Measurements from ENCODE around the gene HOXB5.

HOXB5 gene

GRCh38 chr17:48583708-48584222 is 9.8 kb downstream of the HOXB5 start:
- Histone ChIP-seq H3K27me3 (ENCODE audit: insufficient read depth, low read length) (peaks cover 95% of the 10 kb centered on the region), H2AFZ (ENCODE audit: low read length, unreplicated experiment) (no peak overlapping the region), H3K4me3 (ENCODE audit: low read depth, low read length) (no peak overlapping the region), H3K27ac (ENCODE audit: low read depth, low read length) (no peak overlapping the region), H3K36me3 (ENCODE audit: insufficient read depth, low read length) (no peaks in the 10 kb centered on the region), H3K79me2 (ENCODE audit: control insufficient read depth, insufficient read depth, low read length, unreplicated experiment) (no peaks in the 10 kb centered on the region), H3K4me1 (ENCODE audit: control insufficient read depth, insufficient read depth, low read length, unreplicated experiment) (no peaks in the 10 kb centered on the region)

DNA sequence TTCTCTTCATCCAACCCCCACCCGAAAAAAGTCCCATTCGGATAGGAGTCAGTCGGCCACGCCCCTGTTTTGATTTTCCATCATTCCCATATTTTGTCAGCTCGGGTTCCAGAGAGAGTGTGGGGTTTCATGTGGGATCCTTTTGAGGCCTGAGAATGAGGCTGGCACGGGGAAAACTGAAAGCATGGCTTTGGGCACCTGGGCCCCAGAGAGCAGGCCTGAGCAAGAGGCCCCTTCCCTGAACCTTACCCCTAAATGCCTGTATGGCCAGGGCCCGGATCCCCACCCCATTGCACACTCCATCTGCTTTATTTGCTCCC is 10.9 kb downstream of the HOXB5 start:
- Histone ChIP-seq H3K36me3 (ENCODE audit: insufficient read depth, low read length) (no peaks in the 10 kb centered on the region), H3K79me2 (ENCODE audit: control insufficient read depth, insufficient read depth, low read length, unreplicated experiment) (no peaks in the 10 kb centered on the region), H2AFZ (ENCODE audit: low read length, unreplicated experiment) (no peak overlapping the region), H3K27ac (ENCODE audit: low read depth, low read length) (no peak overlapping the region), H3K4me1 (ENCODE audit: control insufficient read depth, insufficient read depth, low read length, unreplicated experiment) (no peaks in the 10 kb centered on the region), H3K27me3 (ENCODE audit: insufficient read depth, low read length) (peaks cover 94% of the 10 kb centered on the region), H3K4me3 (ENCODE audit: low read depth, low read length) (no peak overlapping the region)

GRCh38 chr17:48579760-48580554 is 13.6 kb downstream of the HOXB5 start:
- Histone ChIP-seq H3K79me2 (ENCODE audit: control insufficient read depth, insufficient read depth, low read length, unreplicated experiment) (no peaks in the 10 kb centered on the region), H3K27me3 (ENCODE audit: insufficient read depth, low read length) (peaks cover 98% of the 10 kb centered on the region), H3K36me3 (ENCODE audit: insufficient read depth, low read length) (no peaks in the 10 kb centered on the region), H3K4me3 (ENCODE audit: low read depth, low read length) (no peak overlapping the region), H3K27ac (ENCODE audit: low read depth, low read length) (no peak overlapping the region), H3K4me1 (ENCODE audit: control insufficient read depth, insufficient read depth, low read length, unreplicated experiment) (no peaks in the 10 kb centered on the region), H2AFZ (ENCODE audit: low read length, unreplicated experiment) (no peak overlapping the region)

DNA sequence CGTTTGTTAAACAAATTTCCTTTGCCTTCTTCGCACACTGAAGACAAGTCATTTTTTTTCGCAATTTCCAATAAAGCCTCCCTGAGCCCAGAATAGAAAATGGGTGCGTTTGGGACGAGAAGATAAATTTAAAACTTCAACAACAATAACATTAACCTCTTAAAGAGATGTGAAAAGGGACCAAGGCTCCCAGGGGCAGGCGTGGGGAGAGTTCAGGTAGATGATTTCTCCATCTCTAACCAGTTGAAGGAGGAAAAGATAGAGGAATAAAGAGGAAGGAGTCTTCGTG is 14.2 kb downstream of the HOXB5 start:
- H2AFZ ChIP-seq (ENCODE audit: low read length, unreplicated experiment) = no peak overlapping the region
- H3K36me3 ChIP-seq (ENCODE audit: insufficient read depth, low read length) = no peaks in the 10 kb centered on the region
- no peaks in the 10 kb centered on the region for H3K4me1 ChIP-seq (ENCODE audit: control insufficient read depth, insufficient read depth, low read length, unreplicated experiment)
- no peak overlapping the region for H3K27ac ChIP-seq (ENCODE audit: low read depth, low read length)
- no peak overlapping the region for H3K4me3 ChIP-seq (ENCODE audit: low read depth, low read length)
- H3K79me2 ChIP-seq (ENCODE audit: control insufficient read depth, insufficient read depth, low read length, unreplicated experiment) = no peaks in the 10 kb centered on the region
- peaks cover 98% of the 10 kb centered on the region for H3K27me3 ChIP-seq (ENCODE audit: insufficient read depth, low read length)

DNA sequence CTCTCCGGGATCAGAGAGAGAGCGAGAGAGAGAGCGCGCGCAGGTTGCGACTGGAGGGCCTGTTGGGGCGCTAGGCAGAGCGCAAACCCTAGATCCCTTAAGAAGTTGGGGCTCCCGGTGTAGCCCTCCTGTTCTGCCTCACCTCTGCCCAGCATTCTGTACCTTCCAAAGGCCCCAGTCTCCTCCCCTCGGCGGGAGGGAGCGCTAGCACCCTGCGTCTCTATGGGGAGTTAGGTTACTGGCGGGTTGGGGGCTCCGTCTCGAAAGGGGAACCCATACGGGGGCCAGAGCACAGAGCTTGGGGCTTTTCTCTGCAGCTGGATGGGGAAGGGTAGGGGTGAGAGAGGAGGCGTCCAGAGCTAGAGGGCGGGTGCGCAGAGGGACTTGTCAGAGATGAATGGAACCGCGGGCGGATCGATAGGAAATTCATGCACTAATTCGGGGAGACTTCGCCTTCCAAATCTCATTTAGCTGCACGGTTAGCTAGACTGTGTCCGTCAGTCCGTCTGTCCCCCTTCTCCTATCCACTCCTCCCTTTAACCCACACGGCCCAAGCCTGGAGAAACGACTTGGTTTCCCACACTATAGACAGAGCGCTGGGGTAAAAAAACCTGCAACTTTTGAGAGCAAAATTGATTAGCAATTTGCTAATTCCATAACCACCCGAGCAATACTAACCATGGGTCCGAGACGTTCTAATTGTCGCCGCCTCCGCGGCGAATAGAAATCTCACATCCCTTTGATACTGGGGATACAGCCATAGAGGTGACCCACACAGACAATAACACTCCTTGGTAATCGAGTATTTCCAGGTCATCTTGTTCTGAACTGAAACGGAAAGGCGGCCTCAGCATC is 14.7 kb downstream of the HOXB5 start:
- H3K27me3 ChIP-seq (ENCODE audit: insufficient read depth, low read length) = peaks cover 98% of the 10 kb centered on the region
- H3K27ac ChIP-seq (ENCODE audit: low read depth, low read length) = no peak overlapping the region
- no peaks in the 10 kb centered on the region for H3K4me1 ChIP-seq (ENCODE audit: control insufficient read depth, insufficient read depth, low read length, unreplicated experiment)
- H3K4me3 ChIP-seq (ENCODE audit: low read depth, low read length) = no peak overlapping the region
- no peak overlapping the region for H2AFZ ChIP-seq (ENCODE audit: low read length, unreplicated experiment)
- H3K79me2 ChIP-seq (ENCODE audit: control insufficient read depth, insufficient read depth, low read length, unreplicated experiment) = no peaks in the 10 kb centered on the region
- no peaks in the 10 kb centered on the region for H3K36me3 ChIP-seq (ENCODE audit: insufficient read depth, low read length)

DNA sequence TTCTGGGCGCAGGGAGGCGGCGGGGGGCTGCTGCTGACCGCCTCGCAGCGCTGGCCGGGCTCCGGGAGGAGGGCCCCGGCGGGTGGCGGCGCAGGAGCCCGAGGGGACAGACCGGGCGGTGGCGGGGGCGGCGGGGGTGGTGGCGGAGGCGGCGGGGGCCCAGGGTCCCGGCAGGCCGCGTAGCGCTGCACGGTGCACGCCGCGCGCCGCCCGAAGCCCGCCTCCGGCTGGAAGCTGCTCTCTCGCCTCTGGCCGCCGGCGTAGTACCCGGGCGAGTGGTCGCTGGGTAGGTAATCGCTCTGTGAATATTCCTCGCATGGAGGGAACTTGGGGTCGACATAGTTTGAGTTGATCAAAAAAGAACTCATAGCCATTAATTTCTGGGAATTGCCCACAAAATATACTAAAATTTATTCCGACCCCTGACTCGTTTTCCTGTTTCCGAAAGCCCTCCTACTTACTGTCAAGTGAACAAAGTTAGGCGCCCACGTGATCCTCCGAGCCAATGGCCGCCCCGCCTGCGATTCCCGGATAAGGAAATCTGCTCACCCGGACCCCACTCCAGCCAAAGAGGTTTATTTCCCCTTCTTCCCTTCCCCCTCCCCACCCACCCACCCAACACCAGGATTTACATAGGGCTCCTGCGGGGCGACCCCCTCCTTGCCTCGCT is 15.5 kb downstream of the HOXB5 start, which contains the start of gene HOXB4:
TSS of gene HOXB4 (minus strand) at position 405 of the 670 bp plus-strand sequence. CDS start at position 374, 31 bp downstream.
- H3K36me3 ChIP-seq (ENCODE audit: insufficient read depth, low read length) = no peaks in the 10 kb centered on the region
- no peak within 1 kb of the TSS for H3K4me3 ChIP-seq (ENCODE audit: low read depth, low read length)
- no peaks in the 10 kb centered on the region for H3K4me1 ChIP-seq (ENCODE audit: control insufficient read depth, insufficient read depth, low read length, unreplicated experiment)
- H3K27me3 ChIP-seq (ENCODE audit: insufficient read depth, low read length) = peaks cover 98% of the 10 kb centered on the region
- H2AFZ ChIP-seq (ENCODE audit: low read length, unreplicated experiment) = no peak within 1 kb of the TSS
- H3K79me2 ChIP-seq (ENCODE audit: control insufficient read depth, insufficient read depth, low read length, unreplicated experiment) = no peaks in the 10 kb centered on the region
- no peak within 1 kb of the TSS for H3K27ac ChIP-seq (ENCODE audit: low read depth, low read length)

DNA sequence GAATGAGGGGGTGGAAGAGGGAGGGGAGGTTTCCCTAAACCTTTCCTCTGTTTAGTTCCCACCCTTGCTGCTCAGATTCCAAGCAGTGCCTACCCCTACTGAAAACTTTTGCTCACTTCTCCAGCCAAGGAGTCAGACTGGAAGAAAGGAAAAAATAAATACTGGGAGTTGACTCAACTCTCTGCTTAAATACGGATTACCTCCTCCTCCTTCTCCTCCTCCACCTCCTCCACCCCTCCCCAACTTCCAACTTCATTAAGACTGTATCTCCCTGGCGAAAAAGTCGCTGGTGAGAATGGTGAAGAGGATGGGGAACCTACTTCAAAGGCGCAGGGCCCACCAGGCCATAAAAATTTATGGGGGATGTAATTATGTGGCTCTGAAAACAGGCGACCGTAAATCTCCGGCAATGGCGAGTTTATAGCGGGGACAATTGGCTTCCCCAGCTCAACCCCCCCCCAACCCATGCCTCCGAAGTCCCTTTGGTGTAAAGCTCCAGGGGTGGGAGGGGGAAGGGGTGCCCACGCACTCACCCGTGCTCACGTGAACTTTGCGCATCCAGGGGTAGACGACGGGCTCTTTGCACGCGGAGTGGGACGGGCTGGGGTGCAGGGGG is 16.1 kb downstream of the HOXB5 start:
- H3K4me3 ChIP-seq (ENCODE audit: low read depth, low read length) = no peak overlapping the region
- no peaks in the 10 kb centered on the region for H3K4me1 ChIP-seq (ENCODE audit: control insufficient read depth, insufficient read depth, low read length, unreplicated experiment)

DNA sequence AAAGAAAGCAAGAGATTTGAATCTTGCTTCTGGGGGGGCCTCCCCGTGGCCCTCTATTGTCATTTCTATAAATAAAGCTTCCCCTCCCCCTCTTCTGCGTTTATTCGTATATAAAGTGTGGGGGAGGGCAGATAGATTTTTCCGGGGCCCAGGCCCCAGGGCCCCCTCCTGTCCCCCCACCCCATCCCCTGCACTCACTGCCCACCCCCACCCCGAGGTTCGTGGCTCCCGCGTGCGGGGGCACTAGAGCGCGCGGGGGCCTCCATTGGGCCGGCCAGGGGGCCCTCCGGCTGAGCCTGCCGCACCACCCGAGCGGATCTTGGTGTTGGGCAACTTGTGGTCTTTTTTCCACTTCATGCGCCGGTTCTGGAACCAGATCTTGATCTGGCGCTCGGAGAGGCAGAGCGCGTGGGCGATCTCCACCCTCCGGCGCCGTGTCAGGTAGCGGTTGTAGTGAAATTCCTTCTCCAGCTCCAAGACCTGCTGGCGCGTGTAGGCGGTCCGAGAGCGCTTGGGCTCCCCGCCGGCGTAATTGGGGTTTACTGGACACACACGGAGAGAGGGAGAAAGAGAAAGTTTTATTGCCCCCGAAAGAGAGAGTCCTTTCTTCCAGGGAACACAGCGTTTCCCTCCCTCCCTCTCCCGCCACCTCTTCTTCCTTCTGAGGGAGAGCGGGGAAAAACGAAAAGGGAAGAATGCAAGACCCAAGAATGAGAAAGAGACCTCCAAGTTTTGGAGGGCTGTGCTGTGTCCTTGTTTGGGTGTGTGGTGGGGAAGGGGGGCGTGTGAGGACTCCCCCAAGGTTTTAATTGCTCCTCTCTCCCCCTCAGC is 16.9 kb downstream of the HOXB5 start:
- Histone ChIP-seq H3K4me1 (ENCODE audit: control insufficient read depth, insufficient read depth, low read length, unreplicated experiment) (no peaks in the 10 kb centered on the region), H2AFZ (ENCODE audit: low read length, unreplicated experiment) (no peak overlapping the region), H3K36me3 (ENCODE audit: insufficient read depth, low read length) (no peaks in the 10 kb centered on the region), H3K27ac (ENCODE audit: low read depth, low read length) (no peak overlapping the region), H3K79me2 (ENCODE audit: control insufficient read depth, insufficient read depth, low read length, unreplicated experiment) (no peaks in the 10 kb centered on the region), H3K4me3 (ENCODE audit: low read depth, low read length) (no peak overlapping the region), H3K27me3 (ENCODE audit: insufficient read depth, low read length) (peaks cover 98% of the 10 kb centered on the region)

More for the DNA sequence above, 16.1 kb downstream of the HOXB5 start:
- Histone ChIP-seq H3K79me2 (ENCODE audit: control insufficient read depth, insufficient read depth, low read length, unreplicated experiment) (no peaks in the 10 kb centered on the region), H3K27me3 (ENCODE audit: insufficient read depth, low read length) (peaks cover 98% of the 10 kb centered on the region), H3K27ac (ENCODE audit: low read depth, low read length) (no peak overlapping the region), H2AFZ (ENCODE audit: low read length, unreplicated experiment) (no peak overlapping the region), H3K36me3 (ENCODE audit: insufficient read depth, low read length) (no peaks in the 10 kb centered on the region)

GRCh38 chr17:48575673-48576478 is 17.7 kb downstream of the HOXB5 start:
- Histone ChIP-seq H3K4me3 (ENCODE audit: low read depth, low read length) (no peak overlapping the region), H3K36me3 (ENCODE audit: insufficient read depth, low read length) (no peaks in the 10 kb centered on the region), H3K27ac (ENCODE audit: low read depth, low read length) (no peak overlapping the region), H2AFZ (ENCODE audit: low read length, unreplicated experiment) (no peak overlapping the region), H3K79me2 (ENCODE audit: control insufficient read depth, insufficient read depth, low read length, unreplicated experiment) (no peaks in the 10 kb centered on the region), H3K27me3 (ENCODE audit: insufficient read depth, low read length) (peaks cover 98% of the 10 kb centered on the region), H3K4me1 (ENCODE audit: control insufficient read depth, insufficient read depth, low read length, unreplicated experiment) (no peaks in the 10 kb centered on the region)
